ENCODE results near the gene RELB. TPM values are rescaled to one million over a fixed set of nuclear protein-coding genes. Genes with fewer than 3 reads are reported as not detected.
A peak's percentile ranks its signal among the peaks of the same experiment; 100 is the strongest.

The RELB gene
- total and polyA plus RNA-seq, 9 of the 15 experiments (the other 6 are each of a cell fraction or from before 2014, with no cell fraction given): 0.15 to 1.1 (median 0.28) TPM; not detected in 2

DNA sequence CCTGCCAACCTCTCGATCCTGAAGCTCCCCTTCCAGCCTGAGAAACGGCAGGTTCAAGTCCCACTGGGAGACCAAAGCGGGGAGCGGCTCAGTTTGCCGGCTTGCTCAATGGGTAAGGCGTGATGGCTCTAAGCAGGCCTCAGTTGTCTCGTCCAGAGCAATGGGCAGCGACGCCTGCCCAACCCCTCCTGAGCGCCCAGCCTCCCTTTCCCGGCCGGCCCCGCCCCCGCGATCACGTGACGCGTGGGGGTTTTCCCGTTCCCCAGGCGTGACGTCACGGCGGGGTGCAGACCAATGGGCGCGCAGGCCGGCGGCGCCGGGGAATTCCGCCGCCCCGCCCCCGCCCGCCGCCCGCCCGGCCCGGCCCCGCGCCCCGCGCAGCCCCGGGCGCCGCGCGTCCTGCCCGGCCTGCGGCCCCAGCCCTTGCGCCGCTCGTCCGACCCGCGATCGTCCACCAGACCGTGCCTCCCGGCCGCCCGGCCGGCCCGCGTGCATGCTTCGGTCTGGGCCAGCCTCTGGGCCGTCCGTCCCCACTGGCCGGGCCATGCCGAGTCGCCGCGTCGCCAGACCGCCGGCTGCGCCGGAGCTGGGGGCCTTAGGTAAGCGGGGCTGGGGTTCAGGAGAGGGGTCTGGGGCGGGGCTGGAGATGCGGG lies at the start of gene RELB (continued):
- TF ChIP-seq, protein P1, sequence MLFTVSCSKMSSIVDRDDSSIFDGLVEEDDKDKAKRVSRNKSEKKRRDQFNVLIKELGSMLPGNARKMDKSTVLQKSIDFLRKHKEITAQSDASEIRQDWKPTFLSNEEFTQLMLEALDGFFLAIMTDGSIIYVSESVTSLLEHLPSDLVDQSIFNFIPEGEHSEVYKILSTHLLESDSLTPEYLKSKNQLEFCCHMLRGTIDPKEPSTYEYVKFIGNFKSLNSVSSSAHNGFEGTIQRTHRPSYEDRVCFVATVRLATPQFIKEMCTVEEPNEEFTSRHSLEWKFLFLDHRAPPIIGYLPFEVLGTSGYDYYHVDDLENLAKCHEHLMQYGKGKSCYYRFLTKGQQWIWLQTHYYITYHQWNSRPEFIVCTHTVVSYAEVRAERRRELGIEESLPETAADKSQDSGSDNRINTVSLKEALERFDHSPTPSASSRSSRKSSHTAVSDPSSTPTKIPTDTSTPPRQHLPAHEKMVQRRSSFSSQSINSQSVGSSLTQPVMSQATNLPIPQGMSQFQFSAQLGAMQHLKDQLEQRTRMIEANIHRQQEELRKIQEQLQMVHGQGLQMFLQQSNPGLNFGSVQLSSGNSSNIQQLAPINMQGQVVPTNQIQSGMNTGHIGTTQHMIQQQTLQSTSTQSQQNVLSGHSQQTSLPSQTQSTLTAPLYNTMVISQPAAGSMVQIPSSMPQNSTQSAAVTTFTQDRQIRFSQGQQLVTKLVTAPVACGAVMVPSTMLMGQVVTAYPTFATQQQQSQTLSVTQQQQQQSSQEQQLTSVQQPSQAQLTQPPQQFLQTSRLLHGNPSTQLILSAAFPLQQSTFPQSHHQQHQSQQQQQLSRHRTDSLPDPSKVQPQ (CRISPR knock-in tag; IDR thresholded peaks at IDR 0.05; ENCODE audit: borderline replicate concordance): no peak
- TF ChIP-seq, protein P2, sequence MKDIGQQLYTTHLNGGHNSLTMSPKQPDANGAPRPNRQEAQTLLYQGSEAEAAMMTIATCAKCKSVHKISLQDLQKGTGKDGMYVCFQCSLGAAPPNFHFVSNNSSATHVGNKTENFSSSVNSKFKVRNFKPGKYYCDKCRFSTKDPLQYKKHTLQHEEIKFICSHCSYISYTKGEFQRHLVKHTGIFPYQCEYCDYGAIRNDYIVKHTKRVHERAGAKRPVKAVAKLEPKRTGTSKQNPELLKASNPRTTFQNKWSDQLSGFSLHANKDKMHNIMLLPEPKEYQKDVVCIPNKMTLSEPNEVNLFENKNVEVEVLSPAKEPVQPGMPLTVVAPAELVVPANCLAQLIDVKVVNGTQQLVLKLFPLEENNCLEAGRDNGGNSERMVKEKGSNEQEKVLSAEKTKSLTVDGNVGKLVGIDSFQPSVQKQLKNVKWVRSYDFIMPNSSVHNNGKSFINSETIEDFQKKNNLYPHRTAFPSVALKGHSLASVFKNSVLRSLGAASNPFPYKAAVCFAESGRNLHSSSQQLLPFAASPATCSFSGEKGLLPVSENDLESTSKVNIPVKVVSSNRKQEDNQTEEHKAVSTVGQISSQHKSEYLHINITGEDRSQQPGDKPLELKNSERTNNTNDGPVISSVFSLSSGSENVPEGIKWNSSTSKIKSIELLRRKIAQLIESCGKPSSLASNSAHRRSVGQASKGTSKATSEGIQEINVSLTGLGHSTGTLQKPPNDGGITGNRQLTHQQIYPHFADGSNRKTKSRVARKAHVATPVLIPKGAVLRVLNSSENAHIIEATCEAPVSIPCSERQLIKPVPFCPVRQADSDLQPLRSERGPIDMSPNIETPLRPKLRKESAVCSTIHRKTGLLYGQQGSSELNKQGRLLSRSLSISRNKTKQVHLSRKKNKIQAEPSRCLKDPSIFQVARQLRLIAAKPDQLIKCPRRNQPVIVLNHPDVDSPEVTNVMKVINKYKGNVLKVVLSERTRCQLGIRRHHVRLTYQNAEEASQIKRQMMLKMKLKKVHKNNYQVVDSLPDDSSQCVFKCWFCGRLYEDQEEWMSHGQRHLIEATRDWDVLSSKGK (CRISPR knock-in tag; IDR thresholded peaks at IDR 0.05): no peak
- TF ChIP-seq, protein P3, sequence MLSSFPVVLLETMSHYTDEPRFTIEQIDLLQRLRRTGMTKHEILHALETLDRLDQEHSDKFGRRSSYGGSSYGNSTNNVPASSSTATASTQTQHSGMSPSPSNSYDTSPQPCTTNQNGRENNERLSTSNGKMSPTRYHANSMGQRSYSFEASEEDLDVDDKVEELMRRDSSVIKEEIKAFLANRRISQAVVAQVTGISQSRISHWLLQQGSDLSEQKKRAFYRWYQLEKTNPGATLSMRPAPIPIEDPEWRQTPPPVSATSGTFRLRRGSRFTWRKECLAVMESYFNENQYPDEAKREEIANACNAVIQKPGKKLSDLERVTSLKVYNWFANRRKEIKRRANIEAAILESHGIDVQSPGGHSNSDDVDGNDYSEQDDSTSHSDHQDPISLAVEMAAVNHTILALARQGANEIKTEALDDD (IDR thresholded peaks at IDR 0.05): no peak
- TF ChIP-seq STAG1 (CRISPR knock-in tag; IDR thresholded peaks at IDR 0.05; ENCODE audit: borderline replicate concordance): no peak
- TF ChIP-seq, protein P4, sequence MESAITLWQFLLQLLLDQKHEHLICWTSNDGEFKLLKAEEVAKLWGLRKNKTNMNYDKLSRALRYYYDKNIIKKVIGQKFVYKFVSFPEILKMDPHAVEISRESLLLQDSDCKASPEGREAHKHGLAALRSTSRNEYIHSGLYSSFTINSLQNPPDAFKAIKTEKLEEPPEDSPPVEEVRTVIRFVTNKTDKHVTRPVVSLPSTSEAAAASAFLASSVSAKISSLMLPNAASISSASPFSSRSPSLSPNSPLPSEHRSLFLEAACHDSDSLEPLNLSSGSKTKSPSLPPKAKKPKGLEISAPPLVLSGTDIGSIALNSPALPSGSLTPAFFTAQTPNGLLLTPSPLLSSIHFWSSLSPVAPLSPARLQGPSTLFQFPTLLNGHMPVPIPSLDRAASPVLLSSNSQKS (CRISPR knock-in tag; IDR thresholded peaks at IDR 0.05): no peak
- no peak for TF ChIP-seq ZNF79 (CRISPR knock-in tag; IDR thresholded peaks at IDR 0.05; ENCODE audit: low read depth)
- no peak for TF ChIP-seq SRSF1 (IDR thresholded peaks at IDR 0.05; ENCODE audit: low read depth, low read length)
- TF ChIP-seq ZNF134 (CRISPR knock-in tag; conservative IDR thresholded peaks at IDR 0.05): no peak
- no peak for TF ChIP-seq MEIS2 (IDR thresholded peaks at IDR 0.05; ENCODE audit: partially characterized antibody)
- TF ChIP-seq ZEB2 (IDR thresholded peaks at IDR 0.05): no peak
- TF ChIP-seq ZNF785 (CRISPR knock-in tag; IDR thresholded peaks at IDR 0.05): no peak
- TF ChIP-seq, protein P5, sequence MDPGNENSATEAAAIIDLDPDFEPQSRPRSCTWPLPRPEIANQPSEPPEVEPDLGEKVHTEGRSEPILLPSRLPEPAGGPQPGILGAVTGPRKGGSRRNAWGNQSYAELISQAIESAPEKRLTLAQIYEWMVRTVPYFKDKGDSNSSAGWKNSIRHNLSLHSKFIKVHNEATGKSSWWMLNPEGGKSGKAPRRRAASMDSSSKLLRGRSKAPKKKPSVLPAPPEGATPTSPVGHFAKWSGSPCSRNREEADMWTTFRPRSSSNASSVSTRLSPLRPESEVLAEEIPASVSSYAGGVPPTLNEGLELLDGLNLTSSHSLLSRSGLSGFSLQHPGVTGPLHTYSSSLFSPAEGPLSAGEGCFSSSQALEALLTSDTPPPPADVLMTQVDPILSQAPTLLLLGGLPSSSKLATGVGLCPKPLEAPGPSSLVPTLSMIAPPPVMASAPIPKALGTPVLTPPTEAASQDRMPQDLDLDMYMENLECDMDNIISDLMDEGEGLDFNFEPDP (CRISPR knock-in tag; IDR thresholded peaks at IDR 0.05): no peak
- peak; percentile 65 for TF ChIP-seq CXXC5 (CRISPR knock-in tag; IDR thresholded peaks at IDR 0.05)
- no peak for TF ChIP-seq ZNF644 (tag; IDR thresholded peaks at IDR 0.05; ENCODE audit: low read depth)
- TF ChIP-seq ARID1B (IDR thresholded peaks at IDR 0.05): no peak
- peak; percentile 98 for TF ChIP-seq TOE1 (IDR thresholded peaks at IDR 0.05; ENCODE audit: borderline replicate concordance)
- no peak for TF ChIP-seq TOE1 (CRISPR knock-in tag; IDR thresholded peaks at IDR 0.05; ENCODE audit: borderline replicate concordance, low read depth)

All from K562 (cell line).